ENCODE measurements around the gene P3H3.

GRCh38 chr12:6828781-6829535 lies 751 bp downstream of the P3H3 start:
- TF ChIP-seq GLI4 (tag by site-specific recombination; IDR thresholded peaks at IDR 0.05) (peak; percentile 86; the same call in 1 of the 2 replicates), REST (tag by site-specific recombination; IDR thresholded peaks at IDR 0.05) (peak; percentile 59; the same call in 1 of the 2 replicates), ZXDB (tag by site-specific recombination; IDR thresholded peaks at IDR 0.05) (peak; percentile 84), ZNF747 (tag by site-specific recombination; IDR thresholded peaks at IDR 0.05) (no peak; the same call in 1 of the 2 replicates), ZBTB11 (tag by site-specific recombination; conservative IDR thresholded peaks at IDR 0.05; ENCODE audit: low read depth) (peak; percentile 59), SALL2 (tag by site-specific recombination; IDR thresholded peaks at IDR 0.05; ENCODE audit: borderline replicate concordance) (no peak), ZNF585B (tag by site-specific recombination; IDR thresholded peaks at IDR 0.05) (no peak), ZBTB6 (tag by site-specific recombination; IDR thresholded peaks at IDR 0.05) (no peak), ZNF792 (tag by site-specific recombination; IDR thresholded peaks at IDR 0.05) (peak; percentile 68; the same call in 1 of the 2 replicates), ZNF324 (tag by site-specific recombination; IDR thresholded peaks at IDR 0.05) (no peak), ZNF416 (tag by site-specific recombination; IDR thresholded peaks at IDR 0.05) (no peak)
- TF ChIP-seq, protein P1, sequence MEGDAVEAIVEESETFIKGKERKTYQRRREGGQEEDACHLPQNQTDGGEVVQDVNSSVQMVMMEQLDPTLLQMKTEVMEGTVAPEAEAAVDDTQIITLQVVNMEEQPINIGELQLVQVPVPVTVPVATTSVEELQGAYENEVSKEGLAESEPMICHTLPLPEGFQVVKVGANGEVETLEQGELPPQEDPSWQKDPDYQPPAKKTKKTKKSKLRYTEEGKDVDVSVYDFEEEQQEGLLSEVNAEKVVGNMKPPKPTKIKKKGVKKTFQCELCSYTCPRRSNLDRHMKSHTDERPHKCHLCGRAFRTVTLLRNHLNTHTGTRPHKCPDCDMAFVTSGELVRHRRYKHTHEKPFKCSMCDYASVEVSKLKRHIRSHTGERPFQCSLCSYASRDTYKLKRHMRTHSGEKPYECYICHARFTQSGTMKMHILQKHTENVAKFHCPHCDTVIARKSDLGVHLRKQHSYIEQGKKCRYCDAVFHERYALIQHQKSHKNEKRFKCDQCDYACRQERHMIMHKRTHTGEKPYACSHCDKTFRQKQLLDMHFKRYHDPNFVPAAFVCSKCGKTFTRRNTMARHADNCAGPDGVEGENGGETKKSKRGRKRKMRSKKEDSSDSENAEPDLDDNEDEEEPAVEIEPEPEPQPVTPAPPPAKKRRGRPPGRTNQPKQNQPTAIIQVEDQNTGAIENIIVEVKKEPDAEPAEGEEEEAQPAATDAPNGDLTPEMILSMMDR (tag by site-specific recombination; IDR thresholded peaks at IDR 0.05) = no peak
- TF ChIP-seq, protein P2, sequence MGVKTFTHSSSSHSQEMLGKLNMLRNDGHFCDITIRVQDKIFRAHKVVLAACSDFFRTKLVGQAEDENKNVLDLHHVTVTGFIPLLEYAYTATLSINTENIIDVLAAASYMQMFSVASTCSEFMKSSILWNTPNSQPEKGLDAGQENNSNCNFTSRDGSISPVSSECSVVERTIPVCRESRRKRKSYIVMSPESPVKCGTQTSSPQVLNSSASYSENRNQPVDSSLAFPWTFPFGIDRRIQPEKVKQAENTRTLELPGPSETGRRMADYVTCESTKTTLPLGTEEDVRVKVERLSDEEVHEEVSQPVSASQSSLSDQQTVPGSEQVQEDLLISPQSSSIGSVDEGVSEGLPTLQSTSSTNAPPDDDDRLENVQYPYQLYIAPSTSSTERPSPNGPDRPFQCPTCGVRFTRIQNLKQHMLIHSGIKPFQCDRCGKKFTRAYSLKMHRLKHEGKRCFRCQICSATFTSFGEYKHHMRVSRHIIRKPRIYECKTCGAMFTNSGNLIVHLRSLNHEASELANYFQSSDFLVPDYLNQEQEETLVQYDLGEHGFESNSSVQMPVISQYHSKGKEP (tag by site-specific recombination; IDR thresholded peaks at IDR 0.05) = no peak
